ENCODE data around the gene RNF213. TPM values are rescaled to one million over a fixed set of nuclear protein-coding genes. Genes with fewer than 3 reads are reported as not detected.
A peak's percentile ranks its signal among the peaks of the same experiment; 100 is the strongest.

RNF213 gene
- total and polyA plus RNA-seq, 8 donors = 21.9 to 94.7 (median 37.8) TPM

GRCh38 chr17:80248001-80248893 lies 12.4 kb upstream of the RNF213 start:
- 93 to 95% methylated on average over 22 to 23 of the region's 23 CpGs for WGBS, 2 donors
- ATAC-seq (no peak), FAIRE-seq (no peak), DNase-seq (peak in 1 of 6 donors; percentile 69)
- TF ChIP-seq CTCF (IDR thresholded peaks at IDR 0.05) = no peak
- no peaks in the 10 kb centered on the region for H3K4me1 ChIP-seq
- intact Hi-C loops (cut with DNase I) = loop anchor here in 1 of 3 donors (10.0 kb wide), 1 partner anchor 153 kb away; no protein-coding TSS in a partner anchor
- H3K36me3 ChIP-seq = peaks cover 0 to 17% (median 0%) of the 10 kb centered on the region in 3 donors
- no peaks in the 10 kb centered on the region for H3K27me3 ChIP-seq
- H3K4me3 ChIP-seq = no peak overlapping the region
- H3K27ac ChIP-seq = no peak overlapping the region
- H3K9me3 ChIP-seq = no peaks in the 10 kb centered on the region

GRCh38 chr17:80248894-80249710 lies 11.6 kb upstream of the RNF213 start:
- intact Hi-C loops (cut with DNase I) = loop anchor here in 1 of 3 donors (10.0 kb wide), 1 partner anchor 154 kb away; no protein-coding TSS in a partner anchor
- H3K9me3 ChIP-seq = no peaks in the 10 kb centered on the region
- H3K4me3 ChIP-seq = no peak overlapping the region
- no peak for TF ChIP-seq CTCF (IDR thresholded peaks at IDR 0.05)
- H3K27me3 ChIP-seq = no peaks in the 10 kb centered on the region
- no peak for ATAC-seq
- peaks cover 0 to 17% (median 0%) of the 10 kb centered on the region in 3 donors for H3K36me3 ChIP-seq
- FAIRE-seq = no peak
- WGBS, 2 donors = 90 to 93% methylated on average over 26 of the region's 26 CpGs
- peaks cover 0 to 3% (median 0%) of the 10 kb centered on the region in 3 donors for H3K4me1 ChIP-seq
- peak in 1 of 6 donors; percentile 60 for DNase-seq
- H3K27ac ChIP-seq = no peak overlapping the region

- H3K4me1 ChIP-seq = peaks cover 0 to 19% (median 0%) of the 10 kb centered on the region in 3 donors
- no peaks in the 10 kb centered on the region for H3K9me3 ChIP-seq
- DNase-seq = peak in 1 of 6 donors; percentile 44
- no peak overlapping the region for H3K27ac ChIP-seq
- no peaks in the 10 kb centered on the region for H3K36me3 ChIP-seq
- H3K4me3 ChIP-seq = no peak overlapping the region
- no peaks in the 10 kb centered on the region for H3K27me3 ChIP-seq
- TF ChIP-seq CTCF (IDR thresholded peaks at IDR 0.05) = no peak
- WGBS, 2 donors = 89 to 96% methylated on average over 11 of the region's 11 CpGs
- intact Hi-C loops (cut with DNase I) = loop anchor here in 2 of 3 donors (5.0 to 10.0 kb wide), 2 partner anchors 57 to 170 kb away; no protein-coding TSS in a partner anchor
- no peak for ATAC-seq
- FAIRE-seq = no peak
Measured at GRCh38 chr17:80251966-80252365, 8.7 kb upstream of the RNF213 start.

- TF ChIP-seq CTCF (IDR thresholded peaks at IDR 0.05) = peak; percentile 49 to 68 (median 59)
- DNase-seq (peak; percentile 68 to 92 (median 81)), ATAC-seq (peak; percentile 83 to 93 (median 87)), FAIRE-seq (no peak)
- H3K4me3 ChIP-seq = no peak overlapping the region
- H3K9me3 ChIP-seq = no peaks in the 10 kb centered on the region
- no peaks in the 10 kb centered on the region for H3K36me3 ChIP-seq
- peaks cover 0 to 19% (median 0%) of the 10 kb centered on the region in 3 donors for H3K4me1 ChIP-seq
- H3K27ac ChIP-seq = no peak overlapping the region
- intact Hi-C loops (cut with DNase I) = loop anchor here in 2 of 3 donors (5.0 to 10.0 kb wide), 2 partner anchors 58 to 171 kb away; no protein-coding TSS in a partner anchor
- 19 to 25% methylated on average over 13 of the region's 13 CpGs for WGBS, 2 donors
- H3K27me3 ChIP-seq = no peaks in the 10 kb centered on the region
Measured at GRCh38 chr17:80252871-80253270, 7.8 kb upstream of the RNF213 start.
